Upper lobe of left lung (tissue), 4 donors: ENCODE results near the gene STAG1.

Experiments used
- EP300 ChIP-seq, 4 donors: sonication (generic); formaldehyde crosslinking; IDR thresholded peaks; one replicate each; pipeline ENCODE4 v1.5.1; 2017; ENCODE audit warnings: antibody characterized with exemption in 4 of 4, control low read depth in 2 of 4
- POLR2AphosphoS5 ChIP-seq, 2 donors: sonication (generic); formaldehyde crosslinking; IDR thresholded peaks; one replicate each; pipeline ENCODE4 v1.5.1; 2017; ENCODE audit warnings: antibody characterized with exemption in 2 of 2
- TF ChIP-seq, protein P1 (sequence below), 6 experiments: fragments of 450-650 bp in 4 of 6; fragments of 200-600 bp in 2 of 6; sonication (generic) in 2 of 6; IDR thresholded peaks; one replicate each; pipeline ENCODE4 v1.5.1; 2016 to 2019; ENCODE audit warnings: antibody characterized with exemption in 6 of 6

- TF ChIP-seq, protein P1, sequence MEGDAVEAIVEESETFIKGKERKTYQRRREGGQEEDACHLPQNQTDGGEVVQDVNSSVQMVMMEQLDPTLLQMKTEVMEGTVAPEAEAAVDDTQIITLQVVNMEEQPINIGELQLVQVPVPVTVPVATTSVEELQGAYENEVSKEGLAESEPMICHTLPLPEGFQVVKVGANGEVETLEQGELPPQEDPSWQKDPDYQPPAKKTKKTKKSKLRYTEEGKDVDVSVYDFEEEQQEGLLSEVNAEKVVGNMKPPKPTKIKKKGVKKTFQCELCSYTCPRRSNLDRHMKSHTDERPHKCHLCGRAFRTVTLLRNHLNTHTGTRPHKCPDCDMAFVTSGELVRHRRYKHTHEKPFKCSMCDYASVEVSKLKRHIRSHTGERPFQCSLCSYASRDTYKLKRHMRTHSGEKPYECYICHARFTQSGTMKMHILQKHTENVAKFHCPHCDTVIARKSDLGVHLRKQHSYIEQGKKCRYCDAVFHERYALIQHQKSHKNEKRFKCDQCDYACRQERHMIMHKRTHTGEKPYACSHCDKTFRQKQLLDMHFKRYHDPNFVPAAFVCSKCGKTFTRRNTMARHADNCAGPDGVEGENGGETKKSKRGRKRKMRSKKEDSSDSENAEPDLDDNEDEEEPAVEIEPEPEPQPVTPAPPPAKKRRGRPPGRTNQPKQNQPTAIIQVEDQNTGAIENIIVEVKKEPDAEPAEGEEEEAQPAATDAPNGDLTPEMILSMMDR (IDR thresholded peaks at IDR 0.05), result no peak
- TF ChIP-seq EP300 (IDR thresholded peaks at IDR 0.05), result no peak
- no peak for TF ChIP-seq POLR2AphosphoS5 (IDR thresholded peaks at IDR 0.05)
Measured at GRCh38 chr3:136297826-136298225, 454.4 kb downstream of the STAG1 start.
